WERI-Rb-1 (cell line): ENCODE data around the gene PCNA.
"Not testable (repeated sequence)": the region's sequence is repeated elsewhere in the genome, so short reads cannot be mapped to it uniquely, and the experiment has no call there.

Source experiments
- DNase-seq: peaks from one replicate; pipeline ENCODE4 v3.0.0-alpha.2; 2020
- H3K27ac ChIP-seq: fragments of 250-450 bp; sonication (Bioruptor Pico); 2 replicates; pipeline ENCODE4 v1.5.1; 2020; ENCODE audit warnings: mild to moderate bottlenecking, moderate library complexity
- H3K27me3 ChIP-seq: fragments of 250-450 bp; sonication (Bioruptor Pico); 2 replicates; pipeline ENCODE4 v1.5.1; 2021; ENCODE audit warnings: mild to moderate bottlenecking, low read depth, moderate library complexity; ENCODE audit not compliant: insufficient read depth, severe bottlenecking
- H3K36me3 ChIP-seq: fragments of 250-450 bp; sonication (Bioruptor Pico); 2 replicates; pipeline ENCODE4 v1.5.1; 2020; ENCODE audit warnings: mild to moderate bottlenecking, moderate library complexity
- H3K4me3 ChIP-seq: 2 replicates; pipeline ENCODE4 v1.5.1; 2011; ENCODE audit warnings: low read depth, mild to moderate bottlenecking, control low read depth, low read length
- H3K9me3 ChIP-seq: fragments of 250-450 bp; sonication (Bioruptor Pico); 2 replicates; pipeline ENCODE4 v1.5.1; 2021; ENCODE audit warnings: mild to moderate bottlenecking, moderate library complexity; ENCODE audit not compliant: severe bottlenecking
- TF ChIP-seq, protein P1 (sequence below): IDR thresholded peaks from 2 replicates; pipeline ENCODE4 v1.5.1; 2011; ENCODE audit warnings: low read depth, mild to moderate bottlenecking, control low read depth, inconsistent platforms, low read length

PCNA gene

DNA sequence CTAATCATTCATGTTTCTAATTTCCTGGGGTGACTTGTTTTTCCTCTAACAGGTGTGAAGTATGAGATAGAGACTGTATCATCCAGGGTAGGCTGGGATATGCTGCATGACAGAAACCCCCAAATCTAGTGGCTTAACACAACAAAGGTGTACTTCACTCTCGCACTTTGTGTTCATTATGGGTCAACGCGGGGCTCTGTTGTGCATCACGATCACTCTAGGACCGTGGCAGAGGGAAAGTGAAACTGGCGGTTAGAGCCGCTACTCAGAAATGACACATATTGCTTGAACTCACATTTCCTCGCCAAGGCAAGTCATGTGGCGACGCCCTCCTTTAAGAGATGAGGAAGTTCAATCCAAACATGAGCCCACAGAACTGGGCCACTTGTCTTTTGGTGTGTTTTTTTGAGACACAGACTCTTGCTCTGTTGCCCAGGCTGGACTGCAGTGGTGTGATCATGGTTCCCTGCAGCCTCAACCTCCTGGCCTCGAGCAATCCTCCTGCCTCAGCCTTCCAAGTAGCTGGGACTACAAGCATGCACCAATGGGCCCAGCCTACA is 41.3 kb downstream of the PCNA start:
- Histone ChIP-seq H3K27me3 (no peaks in the 10 kb centered on the region), H3K36me3 (no peaks in the 10 kb centered on the region), H3K27ac (no peak overlapping the region), H3K4me3 (no peak overlapping the region), H3K9me3 (no peaks in the 10 kb centered on the region)
- TF ChIP-seq, protein P1, sequence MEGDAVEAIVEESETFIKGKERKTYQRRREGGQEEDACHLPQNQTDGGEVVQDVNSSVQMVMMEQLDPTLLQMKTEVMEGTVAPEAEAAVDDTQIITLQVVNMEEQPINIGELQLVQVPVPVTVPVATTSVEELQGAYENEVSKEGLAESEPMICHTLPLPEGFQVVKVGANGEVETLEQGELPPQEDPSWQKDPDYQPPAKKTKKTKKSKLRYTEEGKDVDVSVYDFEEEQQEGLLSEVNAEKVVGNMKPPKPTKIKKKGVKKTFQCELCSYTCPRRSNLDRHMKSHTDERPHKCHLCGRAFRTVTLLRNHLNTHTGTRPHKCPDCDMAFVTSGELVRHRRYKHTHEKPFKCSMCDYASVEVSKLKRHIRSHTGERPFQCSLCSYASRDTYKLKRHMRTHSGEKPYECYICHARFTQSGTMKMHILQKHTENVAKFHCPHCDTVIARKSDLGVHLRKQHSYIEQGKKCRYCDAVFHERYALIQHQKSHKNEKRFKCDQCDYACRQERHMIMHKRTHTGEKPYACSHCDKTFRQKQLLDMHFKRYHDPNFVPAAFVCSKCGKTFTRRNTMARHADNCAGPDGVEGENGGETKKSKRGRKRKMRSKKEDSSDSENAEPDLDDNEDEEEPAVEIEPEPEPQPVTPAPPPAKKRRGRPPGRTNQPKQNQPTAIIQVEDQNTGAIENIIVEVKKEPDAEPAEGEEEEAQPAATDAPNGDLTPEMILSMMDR: no peak
- no peak for DNase-seq

DNA sequence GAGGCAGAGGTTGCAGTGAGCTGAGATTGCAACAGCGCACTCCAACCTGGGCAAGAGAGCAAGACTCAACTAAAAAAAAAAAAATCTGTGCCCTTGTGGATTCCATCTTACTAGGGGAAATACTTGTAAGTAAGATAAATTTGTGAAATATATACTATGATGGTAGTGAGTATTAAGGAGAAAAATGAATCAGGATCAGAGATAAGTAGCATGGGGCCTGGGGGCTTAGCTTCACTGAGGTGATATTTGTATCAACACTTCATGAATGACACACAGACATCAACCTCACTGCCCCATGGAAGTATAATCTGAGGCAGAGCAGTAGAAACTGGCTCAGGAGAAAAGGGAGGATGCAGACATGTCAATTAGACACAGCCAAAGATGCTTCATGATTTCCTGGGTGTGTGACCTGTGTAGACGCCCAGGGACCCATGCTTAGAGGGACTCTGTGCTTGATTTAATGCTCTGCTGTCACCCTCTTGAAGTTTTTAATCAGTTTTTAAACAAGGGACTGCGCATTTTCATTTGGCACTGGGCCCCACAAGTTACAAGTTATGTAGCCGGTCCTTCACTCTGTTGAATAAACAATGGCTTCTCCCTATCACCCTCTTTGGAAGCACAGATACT is 41.9 kb downstream of the PCNA start:
- Histone ChIP-seq H3K36me3 (no peaks in the 10 kb centered on the region), H3K27ac (no peak overlapping the region), H3K4me3 (no peak overlapping the region), H3K27me3 (no peaks in the 10 kb centered on the region), H3K9me3 (no peaks in the 10 kb centered on the region)
- TF ChIP-seq, protein P1: no peak
- DNase-seq: no peak

DNA sequence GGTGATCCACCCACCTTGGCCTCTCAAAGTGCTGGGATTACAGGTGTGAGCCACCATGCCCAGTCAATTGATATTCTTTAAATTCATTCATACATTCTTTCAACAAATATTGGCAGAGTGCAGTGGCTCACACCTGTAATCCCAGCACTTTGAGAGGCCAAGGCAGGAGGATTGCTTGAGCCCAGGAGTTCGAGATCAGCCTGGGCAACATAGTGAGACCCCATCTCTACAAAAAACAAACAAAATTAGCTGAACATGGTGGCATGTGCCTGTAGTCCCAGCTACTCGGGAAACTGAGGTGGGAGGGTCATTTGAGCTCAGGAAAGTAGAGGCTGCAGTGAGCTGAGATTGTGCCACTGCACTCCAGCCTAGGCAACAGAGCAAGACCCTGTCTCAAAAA is 42.8 kb downstream of the PCNA start:
- not testable (repeated sequence) for H3K27ac ChIP-seq, H3K4me3 ChIP-seq, H3K27me3 ChIP-seq, H3K9me3 ChIP-seq, H3K36me3 ChIP-seq, DNase-seq

DNA sequence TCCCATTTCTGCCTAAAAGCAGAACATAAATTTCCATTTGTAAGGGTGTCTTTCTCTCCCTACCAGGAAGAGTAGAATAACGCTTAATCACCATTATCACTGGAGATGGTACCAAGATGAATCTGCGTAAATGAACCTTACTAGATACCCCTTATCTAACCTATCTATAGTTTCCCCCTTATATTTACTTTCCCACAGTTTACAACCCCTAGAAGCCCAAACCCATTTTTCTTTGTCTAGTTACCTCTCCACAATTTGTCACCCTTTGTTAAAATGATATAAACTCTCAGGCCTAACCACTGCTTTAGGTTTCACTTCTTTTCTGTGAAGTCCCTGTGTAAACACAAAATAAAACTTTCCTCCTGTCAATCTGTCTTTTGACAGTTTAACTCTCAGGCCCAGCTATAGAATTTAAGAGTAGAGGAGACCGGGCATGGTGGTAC is 45.5 kb downstream of the PCNA start:
- Histone ChIP-seq H3K27ac (no peak overlapping the region), H3K36me3 (no peaks in the 10 kb centered on the region), H3K4me3 (no peak overlapping the region), H3K9me3 (no peaks in the 10 kb centered on the region), H3K27me3 (no peaks in the 10 kb centered on the region)
- TF ChIP-seq, protein P1: no peak
- DNase-seq: no peak

DNA sequence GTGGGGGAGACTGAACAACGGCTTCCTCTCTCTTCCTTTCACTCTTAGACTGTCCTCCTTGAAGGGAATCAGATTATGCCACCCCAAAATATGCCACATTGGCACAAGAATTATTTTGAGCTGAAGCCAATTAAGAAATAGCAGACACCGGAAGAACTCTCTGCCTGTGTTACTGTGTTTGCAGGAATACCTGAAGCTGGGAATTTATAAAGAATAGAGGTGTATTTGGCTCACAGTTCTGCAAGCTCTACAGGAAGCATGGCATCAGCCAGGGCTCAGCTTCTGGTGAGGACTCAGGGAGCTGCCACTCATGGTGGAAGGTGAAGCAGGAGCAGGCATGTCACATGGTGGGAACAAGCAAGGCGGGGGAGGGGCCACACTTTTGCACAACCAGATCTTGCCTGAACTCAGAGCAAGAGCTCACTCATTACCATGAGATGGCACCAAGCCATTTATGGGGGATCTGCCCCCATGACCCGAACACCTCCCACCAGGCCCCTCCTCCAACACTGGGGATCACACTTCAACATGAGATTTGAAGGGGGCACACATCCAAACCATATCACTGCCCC is 46.0 kb downstream of the PCNA start:
- TF ChIP-seq, protein P1: no peak
- Histone ChIP-seq H3K4me3 (no peak overlapping the region), H3K27ac (no peak overlapping the region), H3K9me3 (no peaks in the 10 kb centered on the region), H3K27me3 (no peaks in the 10 kb centered on the region), H3K36me3 (no peaks in the 10 kb centered on the region)
- DNase-seq: no peak

DNA sequence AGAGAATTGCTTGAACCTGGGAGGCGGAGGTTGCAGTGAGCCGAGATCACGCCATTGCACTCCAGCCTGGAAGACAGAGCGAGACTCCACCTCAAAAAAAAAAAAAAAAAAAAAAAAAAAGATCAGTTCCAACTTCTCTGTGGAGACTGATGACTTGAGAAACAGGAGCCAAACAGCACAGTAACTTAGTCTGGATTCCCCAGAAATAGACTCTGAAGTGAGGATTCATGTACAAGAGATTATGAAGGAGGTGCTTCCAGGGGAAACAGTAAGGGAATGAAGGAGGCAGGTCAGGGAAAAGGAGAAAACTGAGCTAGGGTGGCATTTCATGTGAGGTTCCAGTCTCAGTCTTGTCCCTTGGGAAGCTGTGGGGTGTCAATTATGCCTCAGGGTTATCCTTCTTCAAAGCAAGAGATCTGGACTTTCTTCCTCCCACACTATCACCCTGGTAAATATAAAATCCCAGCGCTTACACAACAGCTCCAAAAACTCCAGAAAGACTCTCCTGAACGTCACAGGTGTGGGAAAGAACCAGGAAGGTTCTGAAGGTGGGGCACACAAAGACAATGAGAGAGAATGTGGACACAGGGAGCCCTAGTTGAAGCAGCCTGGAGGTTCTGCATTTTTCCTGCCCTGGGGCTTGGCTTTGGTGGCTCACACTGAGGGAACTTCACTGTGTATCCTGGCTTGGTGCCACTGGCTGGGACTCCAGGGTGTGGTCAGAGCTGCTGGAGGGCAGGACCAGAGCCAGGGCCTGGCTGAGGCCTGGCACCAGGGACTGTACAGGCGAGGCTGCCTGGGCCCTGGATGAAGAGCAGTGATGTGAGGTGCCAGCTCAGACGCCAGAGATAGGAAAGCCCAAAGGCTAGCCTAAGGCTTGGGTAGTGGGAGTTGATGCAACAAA is 46.8 kb downstream of the PCNA start:
- H3K9me3 ChIP-seq: no peaks in the 10 kb centered on the region
- no peak overlapping the region for H3K4me3 ChIP-seq
- no peak for DNase-seq
- TF ChIP-seq, protein P1: no peak
- H3K27me3 ChIP-seq: no peaks in the 10 kb centered on the region
- no peak overlapping the region for H3K27ac ChIP-seq
- no peaks in the 10 kb centered on the region for H3K36me3 ChIP-seq

DNA sequence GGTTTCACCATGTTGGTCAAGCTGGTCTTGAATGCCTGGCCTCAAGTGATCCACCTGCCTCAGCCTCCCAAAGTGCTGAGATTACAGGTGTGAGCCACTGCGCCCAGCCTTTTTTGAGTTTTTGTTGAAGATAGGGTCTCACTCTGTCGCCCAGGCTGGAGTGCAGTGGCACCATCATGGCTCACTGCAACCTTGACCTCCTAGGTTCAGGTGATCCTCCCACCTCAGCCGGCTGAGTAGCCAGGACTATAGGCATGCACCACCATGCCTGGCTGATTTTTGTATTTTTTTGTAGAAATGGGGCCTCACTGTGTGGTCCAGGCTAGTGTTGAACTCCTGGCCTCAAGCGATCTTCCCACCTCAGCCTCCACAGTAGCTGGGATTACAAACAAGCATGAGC is 47.8 kb downstream of the PCNA start:
- not testable (repeated sequence) for H3K27me3 ChIP-seq, H3K36me3 ChIP-seq, H3K9me3 ChIP-seq, H3K4me3 ChIP-seq, H3K27ac ChIP-seq, DNase-seq
